NCI-H187 (cell line): Measurements from ENCODE around the gene SYNDIG1.

ENCODE experiments used
- DNase-seq, 2 experiments: peaks; one replicate each; lab custom pipeline; 2025; lab: John Stamatoyannopoulos, UW

SYNDIG1 gene

GRCh38 chr20:24694157-24694726 is 224.8 kb downstream of the SYNDIG1 start:
- no peak for DNase-seq

GRCh38 chr20:24694727-24695528 is 225.5 kb downstream of the SYNDIG1 start:
- no peak for DNase-seq

GRCh38 chr20:24695529-24696225 is 226.2 kb downstream of the SYNDIG1 start:
- DNase-seq: no peak

GRCh38 chr20:24696396-24696795 is 227.0 kb downstream of the SYNDIG1 start:
- no peak for DNase-seq

- DNase-seq: no peak
Observed at GRCh38 chr20:24697411-24697810, 228.0 kb downstream of the SYNDIG1 start.

- no peak for DNase-seq
Observed at GRCh38 chr20:24698189-24698588, 228.8 kb downstream of the SYNDIG1 start.

GRCh38 chr20:24698706-24699206 is 229.3 kb downstream of the SYNDIG1 start:
- no peak for DNase-seq

GRCh38 chr20:24699321-24700165 is 230.1 kb downstream of the SYNDIG1 start:
- no peak for DNase-seq

- no peak for DNase-seq
Observed at GRCh38 chr20:24700166-24700860, 230.9 kb downstream of the SYNDIG1 start.

- no peak for DNase-seq
Observed at GRCh38 chr20:24701027-24701426, 231.6 kb downstream of the SYNDIG1 start.

GRCh38 chr20:24701668-24702067 is 232.2 kb downstream of the SYNDIG1 start:
- no peak for DNase-seq

GRCh38 chr20:24702501-24703283 is 233.3 kb downstream of the SYNDIG1 start:
- no peak for DNase-seq

GRCh38 chr20:24703284-24703610 is 233.8 kb downstream of the SYNDIG1 start:
- no peak for DNase-seq

- no peak for DNase-seq
Observed at GRCh38 chr20:24704899-24705298, 235.5 kb downstream of the SYNDIG1 start.

GRCh38 chr20:24705486-24705885 is 236.1 kb downstream of the SYNDIG1 start:
- no peak for DNase-seq

- DNase-seq: no peak
Observed at GRCh38 chr20:24708411-24709295, 239.2 kb downstream of the SYNDIG1 start.
